Measurements from ENCODE around the gene PLTP. TPM values are rescaled to one million over a fixed set of nuclear protein-coding genes. Genes with fewer than 3 reads are reported as not detected.
A peak's percentile ranks its signal among the peaks of the same experiment; 100 is the strongest.

PLTP gene
- total RNA-seq, 4 donors from 2014 or later, result 22.2 to 77.3 (median 37.3) TPM

DNA sequence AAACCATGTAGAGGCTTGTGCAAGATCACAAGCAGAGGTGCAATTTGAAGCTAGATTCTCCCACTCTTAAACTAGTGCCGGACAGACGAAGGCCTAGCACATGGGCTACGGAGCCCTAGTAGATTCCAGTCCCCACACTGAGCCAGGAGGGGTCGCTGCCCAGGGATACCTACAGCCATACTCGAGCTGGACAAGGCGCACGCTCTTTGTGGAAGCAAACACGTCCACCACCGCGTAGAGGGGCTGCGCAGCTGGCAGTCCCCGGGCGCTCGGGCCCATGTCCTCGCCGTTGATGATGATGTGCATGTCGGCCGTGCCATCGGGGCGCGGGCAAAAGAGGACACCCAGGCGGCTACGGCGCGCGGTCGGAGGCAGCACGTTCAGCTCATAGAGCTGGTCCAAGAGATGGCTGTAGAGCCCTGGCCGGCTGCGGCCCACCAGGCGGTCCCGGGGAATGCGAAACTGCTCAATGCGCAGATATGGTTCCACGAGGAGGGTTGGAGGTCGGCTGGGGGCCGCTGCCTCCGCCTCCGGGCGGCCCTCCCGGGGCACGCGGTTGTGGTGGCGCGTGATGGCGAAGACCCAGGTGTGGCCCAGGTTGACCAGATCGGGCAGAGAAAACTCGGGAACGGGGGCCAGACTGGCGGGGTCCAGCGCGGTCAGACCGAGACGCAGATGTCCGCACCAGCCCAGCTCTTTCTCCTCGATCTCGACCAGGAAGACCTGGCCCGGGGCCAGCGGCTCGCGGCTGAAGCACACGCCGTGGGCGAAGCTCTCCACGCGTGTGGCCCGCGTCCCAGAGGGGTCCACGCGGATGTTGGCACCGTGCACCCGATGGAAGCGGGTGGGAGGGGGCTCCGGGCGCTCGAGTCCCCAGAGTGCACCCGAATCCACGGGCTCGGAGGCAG, 21.6 kb downstream of the PLTP start:
- TF ChIP-seq, protein P1, sequence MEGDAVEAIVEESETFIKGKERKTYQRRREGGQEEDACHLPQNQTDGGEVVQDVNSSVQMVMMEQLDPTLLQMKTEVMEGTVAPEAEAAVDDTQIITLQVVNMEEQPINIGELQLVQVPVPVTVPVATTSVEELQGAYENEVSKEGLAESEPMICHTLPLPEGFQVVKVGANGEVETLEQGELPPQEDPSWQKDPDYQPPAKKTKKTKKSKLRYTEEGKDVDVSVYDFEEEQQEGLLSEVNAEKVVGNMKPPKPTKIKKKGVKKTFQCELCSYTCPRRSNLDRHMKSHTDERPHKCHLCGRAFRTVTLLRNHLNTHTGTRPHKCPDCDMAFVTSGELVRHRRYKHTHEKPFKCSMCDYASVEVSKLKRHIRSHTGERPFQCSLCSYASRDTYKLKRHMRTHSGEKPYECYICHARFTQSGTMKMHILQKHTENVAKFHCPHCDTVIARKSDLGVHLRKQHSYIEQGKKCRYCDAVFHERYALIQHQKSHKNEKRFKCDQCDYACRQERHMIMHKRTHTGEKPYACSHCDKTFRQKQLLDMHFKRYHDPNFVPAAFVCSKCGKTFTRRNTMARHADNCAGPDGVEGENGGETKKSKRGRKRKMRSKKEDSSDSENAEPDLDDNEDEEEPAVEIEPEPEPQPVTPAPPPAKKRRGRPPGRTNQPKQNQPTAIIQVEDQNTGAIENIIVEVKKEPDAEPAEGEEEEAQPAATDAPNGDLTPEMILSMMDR (IDR thresholded peaks at IDR 0.05 in 4 of 5, conservative IDR thresholded peaks at IDR 0.05 in 1 of 5), result peak; percentile 34 to 72 (median 56)
- TF ChIP-seq POLR2A (IDR thresholded peaks at IDR 0.05), result peak in 1 of 2 donors; percentile 19
- peak; percentile 65 to 68 for ATAC-seq
- Histone ChIP-seq H3K4me1 (peaks cover 22 to 26% of the 10 kb centered on the region in 2 donors), H3K9me3 (no peaks in the 10 kb centered on the region), H3K27ac (peak overlapping the region; percentile 87 to 98 (median 96)), H3K36me3 (peaks cover 0 to 42% of the 10 kb centered on the region in 2 donors), H3K4me3 (peak overlapping the region; percentile 76 to 96 (median 88)), H3K27me3 (no peaks in the 10 kb centered on the region)
- intact Hi-C loops (cut with DNase I; ENCODE audit: low total_unique reads) (loop anchor here (1.0 to 2.0 kb wide), 3 partner anchors 44 to 91 kb away; partner anchors contain the start of gene PCIF1), in situ Hi-C loops (cut with MboI; ENCODE audit: low sequenced_read_pairs in 4 of 4) (no loop called here)
- DNase-seq, result peak; percentile 56 to 77

DNA sequence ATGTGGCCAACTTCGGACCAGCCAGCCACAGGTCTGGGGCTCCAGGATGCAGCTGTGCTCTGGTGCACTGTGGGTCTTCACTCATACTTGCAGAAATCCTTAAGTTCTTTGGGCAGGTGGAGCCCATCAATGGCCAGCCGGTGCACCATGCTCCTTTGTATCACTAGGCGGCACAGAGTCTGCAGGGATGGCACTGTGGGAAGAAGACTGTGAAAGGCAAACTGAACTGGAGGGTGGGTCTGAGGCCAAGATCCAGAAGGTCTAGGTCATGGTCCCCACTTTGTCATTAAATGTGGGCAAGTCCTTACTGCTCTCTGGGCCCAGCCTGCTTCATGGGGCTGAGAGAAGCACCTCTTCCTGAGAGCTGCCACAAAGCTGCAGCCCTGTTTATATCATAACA, 23.3 kb downstream of the PLTP start:
- H3K4me1 ChIP-seq, result peaks cover 22 to 26% of the 10 kb centered on the region in 2 donors
- no peak overlapping the region for H3K4me3 ChIP-seq
- ATAC-seq, result no peak
- peak overlapping the region in 1 of 4 donors; percentile 98 for H3K27ac ChIP-seq
- no peak for DNase-seq
- H3K27me3 ChIP-seq, result no peaks in the 10 kb centered on the region
- intact Hi-C loops (cut with DNase I; ENCODE audit: low total_unique reads) (no loop called here), in situ Hi-C loops (cut with MboI; ENCODE audit: low sequenced_read_pairs in 4 of 4) (loop anchor here in 1 of 4 donors (10.0 kb wide), 1 partner anchor 94 kb away; the partner anchor contains the start of genes DNTTIP1 and WFDC3)
- H3K9me3 ChIP-seq, result no peaks in the 10 kb centered on the region
- H3K36me3 ChIP-seq, result peaks cover 0 to 28% of the 10 kb centered on the region in 2 donors
- no peak for TF ChIP-seq POLR2A (IDR thresholded peaks at IDR 0.05)
- TF ChIP-seq, protein P1 (IDR thresholded peaks at IDR 0.05 in 4 of 5, conservative IDR thresholded peaks at IDR 0.05 in 1 of 5), result no peak

DNA sequence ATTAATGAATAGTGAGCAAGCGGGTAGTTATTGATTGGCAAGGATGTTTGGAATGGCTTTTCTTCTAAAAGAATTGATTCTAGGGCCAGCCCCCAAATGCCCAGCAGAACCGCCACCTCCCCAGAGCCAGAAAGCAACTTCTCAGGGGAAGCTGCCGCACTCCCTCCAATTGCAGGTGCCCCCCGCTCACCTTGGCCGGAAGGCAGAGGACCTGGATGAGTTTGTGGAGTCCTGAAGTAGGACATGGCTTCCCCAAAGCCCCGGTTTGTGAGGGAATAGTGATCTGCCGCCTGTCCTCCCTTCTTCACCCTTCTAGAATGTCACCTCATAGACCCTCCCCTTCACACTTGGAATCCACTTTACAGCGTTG, 24.6 kb downstream of the PLTP start, which contains the start of gene SPATA25:
Gene SPATA25, minus strand, starts transcription at position 277 of the 370 bp plus-strand sequence. Its CDS starts 32 bp downstream, at position 245.
- intact Hi-C loops (cut with DNase I; ENCODE audit: low total_unique reads) (no loop called here), in situ Hi-C loops (cut with MboI; ENCODE audit: low sequenced_read_pairs in 4 of 4) (loop anchor here in 1 of 4 donors (10.0 kb wide), 1 partner anchor 93 kb away; the partner anchor contains the start of genes DNTTIP1 and WFDC3)
- no peak for DNase-seq
- H3K36me3 ChIP-seq, result peaks cover 0 to 26% of the 10 kb centered on the region in 2 donors
- TF ChIP-seq, protein P1 (IDR thresholded peaks at IDR 0.05 in 4 of 5, conservative IDR thresholded peaks at IDR 0.05 in 1 of 5), result no peak
- no peak for TF ChIP-seq POLR2A (IDR thresholded peaks at IDR 0.05)
- H3K4me3 ChIP-seq, result no peak within 1 kb of the TSS
- no peak for ATAC-seq
- H3K9me3 ChIP-seq, result no peaks in the 10 kb centered on the region
- H3K27ac ChIP-seq, result peak within 1 kb of the TSS in 1 of 4 donors; percentile 98
- H3K27me3 ChIP-seq, result no peaks in the 10 kb centered on the region
- peaks cover 18 to 25% of the 10 kb centered on the region in 2 donors for H3K4me1 ChIP-seq

DNA sequence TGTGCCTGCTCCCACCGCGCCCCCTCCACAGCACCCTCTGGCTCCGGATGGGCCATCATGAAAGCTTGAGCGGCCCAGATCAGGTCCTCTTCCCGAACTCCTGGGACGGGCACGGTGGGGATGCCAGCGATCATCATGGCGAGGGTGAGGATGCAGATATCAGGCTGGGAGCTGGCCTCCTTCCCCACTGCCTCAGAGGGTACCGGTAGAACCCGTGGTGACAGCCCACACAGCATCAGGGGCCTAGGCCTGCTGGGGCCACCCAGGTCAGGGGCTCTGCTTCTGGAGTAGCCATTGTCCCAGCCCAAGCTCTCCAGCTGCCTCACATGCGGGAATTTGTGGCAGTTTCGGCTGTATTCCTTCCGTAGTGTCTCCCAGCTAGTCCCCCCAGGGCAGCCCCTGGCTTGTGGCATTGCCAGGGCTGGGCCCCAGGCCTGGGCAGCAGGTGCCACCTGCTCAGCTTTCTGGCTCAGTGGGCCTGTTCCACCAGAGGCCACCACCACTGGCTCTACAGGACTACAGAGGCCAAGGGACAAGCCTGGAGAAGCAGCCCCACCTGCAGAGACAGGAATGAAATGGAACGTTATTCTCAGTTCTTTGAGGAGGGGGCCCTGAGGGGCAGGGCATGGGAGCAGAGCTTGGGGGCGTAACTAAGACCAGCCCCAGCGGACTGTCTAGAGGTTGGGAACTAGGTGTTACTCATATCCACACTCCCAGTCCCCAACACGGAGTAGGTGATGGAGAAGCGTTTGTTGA, 25.2 kb downstream of the PLTP start:
- Histone ChIP-seq H3K27ac (no peak overlapping the region), H3K36me3 (peaks cover 0 to 25% of the 10 kb centered on the region in 2 donors), H3K4me3 (no peak overlapping the region), H3K27me3 (no peaks in the 10 kb centered on the region), H3K9me3 (no peaks in the 10 kb centered on the region), H3K4me1 (peaks cover 16 to 22% of the 10 kb centered on the region in 2 donors)
- in situ Hi-C loops (cut with MboI; ENCODE audit: low sequenced_read_pairs in 4 of 4) (loop anchor here in 1 of 4 donors (10.0 kb wide), 1 partner anchor 92 kb away; the partner anchor contains the start of genes DNTTIP1 and WFDC3), intact Hi-C loops (cut with DNase I; ENCODE audit: low total_unique reads) (no loop called here)
- no peak for DNase-seq
- TF ChIP-seq, protein P1 (IDR thresholded peaks at IDR 0.05 in 4 of 5, conservative IDR thresholded peaks at IDR 0.05 in 1 of 5), result no peak
- no peak for TF ChIP-seq POLR2A (IDR thresholded peaks at IDR 0.05)
- ATAC-seq, result no peak

Data from gastrocnemius medialis (tissue), 4 donors.